H9 (cell line): ENCODE results near the gene FOS. TPM values are rescaled to one million over a fixed set of nuclear protein-coding genes. Genes with fewer than 3 reads are reported as not detected.

Experiments
- DNase-seq: peaks from one replicate; pipeline ENCODE4 v3.0.0-alpha.2; 2017
- H2AFZ ChIP-seq: one replicate; pipeline ENCODE4 v1.6.1; 2013; ENCODE audit warnings: mild to moderate bottlenecking, low read length, control low read depth, moderate library complexity
- H2AK5ac ChIP-seq: 2 replicates; pipeline ENCODE4 v1.6.1; 2013; ENCODE audit warnings: low read length, control low read depth, mixed read lengths; ENCODE audit not compliant: insufficient read length
- H2BK120ac ChIP-seq: one replicate; pipeline ENCODE4 v1.6.1; 2013; ENCODE audit warnings: low read depth, mild to moderate bottlenecking, low read length, control low read depth, inconsistent platforms; ENCODE audit not compliant: poor library complexity, severe bottlenecking
- H2BK12ac ChIP-seq: 2 replicates; pipeline ENCODE4 v1.6.1; 2013; ENCODE audit warnings: low read length, control low read depth, mixed read lengths, low read depth; ENCODE audit not compliant: insufficient read length
- H2BK15ac ChIP-seq: 2 replicates; pipeline ENCODE4 v1.6.1; 2013; ENCODE audit warnings: low read depth, low read length, control low read depth
- H2BK20ac ChIP-seq: one replicate; pipeline ENCODE4 v1.6.1; 2013; ENCODE audit warnings: low read depth, mild to moderate bottlenecking, low read length, control low read depth, inconsistent platforms; ENCODE audit not compliant: poor library complexity, severe bottlenecking
- H2BK5ac ChIP-seq: 2 replicates; pipeline ENCODE4 v1.6.1; 2013; ENCODE audit warnings: low read length, control low read depth, mixed read lengths; ENCODE audit not compliant: insufficient read length
- H3K14ac ChIP-seq: 2 replicates; pipeline ENCODE4 v1.6.1; 2013; ENCODE audit warnings: low read length, control low read depth; ENCODE audit not compliant: insufficient read depth
- H3K18ac ChIP-seq: 2 replicates; pipeline ENCODE4 v1.6.1; 2013; ENCODE audit warnings: low read depth, mild to moderate bottlenecking, mixed read lengths, low read length, control low read depth; ENCODE audit not compliant: insufficient read length
- H3K23ac ChIP-seq: 2 replicates; pipeline ENCODE4 v1.6.1; 2013; ENCODE audit warnings: low read length, control low read depth, mixed read lengths, low read depth; ENCODE audit not compliant: insufficient read length
- H3K23me2 ChIP-seq: 2 replicates; pipeline ENCODE4 v1.6.1; 2013; ENCODE audit warnings: low read depth, mild to moderate bottlenecking, mixed read lengths, low read length, control low read depth; ENCODE audit not compliant: insufficient read length, poor library complexity, severe bottlenecking
- H3K27ac ChIP-seq: 2 replicates; pipeline ENCODE4 v1.5.1; 2013; ENCODE audit warnings: low read length, control low read depth, mixed read lengths, low read depth; ENCODE audit not compliant: insufficient read length
- H3K27me3 ChIP-seq: 2 replicates; pipeline ENCODE4 v1.6.1; 2013; ENCODE audit warnings: low read length, control low read depth, inconsistent platforms; ENCODE audit not compliant: insufficient read depth
- H3K4ac ChIP-seq: 2 replicates; pipeline ENCODE4 v1.6.1; 2013; ENCODE audit warnings: low read depth, mild to moderate bottlenecking, control low read depth, inconsistent platforms, low read length, moderate library complexity
- H3K4me1 ChIP-seq: 2 replicates; pipeline ENCODE4 v1.6.1; 2013; ENCODE audit warnings: low read length, control low read depth, inconsistent platforms; ENCODE audit not compliant: insufficient read depth
- H3K4me2 ChIP-seq: 2 replicates; pipeline ENCODE4 v1.6.1; 2013; ENCODE audit warnings: low read length, control low read depth, mixed read lengths; ENCODE audit not compliant: insufficient read length, insufficient read depth
- H3K56ac ChIP-seq: 2 replicates; pipeline ENCODE4 v1.6.1; 2013; ENCODE audit warnings: low read depth, mild to moderate bottlenecking, mixed read lengths, low read length, control low read depth; ENCODE audit not compliant: insufficient read length
- H3K79me1 ChIP-seq: 2 replicates; pipeline ENCODE4 v1.6.1; 2013; ENCODE audit warnings: low read depth, mild to moderate bottlenecking, moderate library complexity, low read length, control low read depth, inconsistent platforms; ENCODE audit not compliant: insufficient read depth, poor library complexity, severe bottlenecking
- H3K79me2 ChIP-seq: 2 replicates; pipeline ENCODE4 v1.6.1; 2013; ENCODE audit warnings: low read length, control low read depth, inconsistent platforms; ENCODE audit not compliant: insufficient read depth
- H3K9ac ChIP-seq: 2 replicates; pipeline ENCODE4 v1.6.1; 2013; ENCODE audit warnings: low read length, control low read depth, mixed read lengths; ENCODE audit not compliant: insufficient read length; ENCODE audit errors: extremely low read depth
- H3K9me3 ChIP-seq: one replicate; pipeline ENCODE4 v1.6.1; 2013; ENCODE audit warnings: low read depth, low read length, inconsistent platforms; ENCODE audit not compliant: control insufficient read depth
- H3T11ph ChIP-seq: one replicate; pipeline ENCODE4 v1.6.1; 2013; ENCODE audit warnings: mild to moderate bottlenecking, low read length, control low read depth, inconsistent platforms
- H4K20me1 ChIP-seq: one replicate; pipeline ENCODE4 v1.6.1; 2013; ENCODE audit not compliant: control insufficient read depth, insufficient read length, insufficient read depth
- H4K5ac ChIP-seq: 2 replicates; pipeline ENCODE4 v1.6.1; 2013; ENCODE audit warnings: low read depth, mild to moderate bottlenecking, mixed read lengths, low read length, control low read depth; ENCODE audit not compliant: insufficient read length
- H4K8ac ChIP-seq: replicated peaks from 2 replicates; pipeline ENCODE4 v1.6.1; 2013; ENCODE audit warnings: low read length, control low read depth, mixed read lengths, low read depth; ENCODE audit not compliant: insufficient read length
- H4K91ac ChIP-seq: 2 replicates; pipeline ENCODE4 v1.6.1; 2013; ENCODE audit warnings: low read depth, mild to moderate bottlenecking, moderate library complexity, mixed read lengths, low read length, control low read depth; ENCODE audit not compliant: insufficient read length
- H3K27ac Mint-ChIP-seq, 3 experiments: 2 replicates in 2 of 3; 3 replicates in 1 of 3; pipeline ENCODE4 v1.8.0; 2020 to 2021; ENCODE audit warnings: mixed read lengths in 3 of 3, mild to moderate bottlenecking in 1 of 3, moderate library complexity in 1 of 3
- H3K27me3 Mint-ChIP-seq: 2 replicates; pipeline ENCODE4 v1.8.0; 2021; ENCODE audit warnings: low read depth, mild to moderate bottlenecking, moderate library complexity, mixed read lengths
- H3K36me3 Mint-ChIP-seq, 3 experiments: 2 replicates in 2 of 3; 3 replicates in 1 of 3; pipeline ENCODE4 v1.8.0; 2020 to 2021; ENCODE audit warnings: low read depth in 3 of 3, mixed read lengths in 3 of 3; ENCODE audit not compliant: insufficient read depth in 1 of 3
- H3K4me1 Mint-ChIP-seq, 2 experiments: 2 replicates each; pipeline ENCODE4 v1.8.0; 2020; ENCODE audit warnings: mixed read lengths in 2 of 2
- H3K4me3 Mint-ChIP-seq, 2 experiments: 2 replicates in 1 of 2; 3 replicates in 1 of 2; pipeline ENCODE4 v1.8.0; 2020 to 2021; ENCODE audit warnings: mild to moderate bottlenecking in 2 of 2, mixed read lengths in 2 of 2, moderate library complexity in 1 of 2
- H3K9me3 Mint-ChIP-seq, 2 experiments: 2 replicates in 1 of 2; 3 replicates in 1 of 2; pipeline ENCODE4 v1.8.0; 2020; ENCODE audit warnings: mild to moderate bottlenecking in 2 of 2, mixed read lengths in 2 of 2, moderate library complexity in 1 of 2
- WGBS: extraction: QIAGEN DNeasy Blood & Tissue Kit; methylation state at CpG from one replicate; pipeline ENCODE4 v1.1.7; 2013; ENCODE audit warnings: missing lambda C conversion rate, low lambda C conversion rate, mixed read lengths; ENCODE audit not compliant: insufficient read length; ENCODE audit errors: extremely low coverage; 5-methylcytosine and 5-hydroxymethylcytosine counted together
- total RNA-seq: library from RNA; stranded (reverse); gene quantifications from 2 replicates; pipeline ENCODE4 v1.2.1, GENCODE V29; 2021
- TF ChIP-seq, protein P1 (sequence below): fragments of 200-600 bp; sonication (generic); conservative IDR thresholded peaks from 3 replicates; pipeline ENCODE4 v1.8.0; 2021; ENCODE audit warnings: antibody characterized with exemption, mild to moderate bottlenecking

Gene FOS
- total RNA-seq, 1 experiment from 2014 or later = 33.9 TPM

DNA sequence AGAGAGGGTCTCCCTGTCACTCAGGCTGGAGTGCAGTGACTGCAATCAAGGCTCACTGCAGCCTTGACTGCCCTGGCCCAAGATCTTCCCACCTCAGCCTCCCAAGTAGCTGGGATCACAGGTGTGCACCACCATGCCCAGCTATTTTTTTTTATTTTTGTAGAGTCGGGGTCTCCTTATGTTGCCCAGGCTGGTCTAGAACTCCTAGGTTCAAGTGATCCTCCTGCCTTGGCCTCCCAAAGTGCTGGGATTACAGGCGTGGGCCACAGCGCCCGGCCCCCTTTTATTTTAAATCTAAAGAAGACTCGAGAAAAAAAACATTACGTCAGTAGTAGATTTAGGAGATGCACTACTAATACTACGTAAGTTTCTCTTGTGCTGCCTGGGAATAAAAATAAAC is 14.3 kb downstream of the FOS start:
- peaks cover 13 to 22% of the 10 kb centered on the region in 2 experiments for H3K4me1 Mint-ChIP-seq
- no peaks in the 10 kb centered on the region; the same call in 1 of the 2 replicates for H3K27me3 Mint-ChIP-seq
- Histone ChIP-seq H3K18ac (peak overlapping the region; percentile 47), H2AK5ac (no peak overlapping the region), H2BK120ac (no peak overlapping the region), H3K9me3 (no peaks in the 10 kb centered on the region), H3K23ac (no peak overlapping the region), H4K5ac (no peak overlapping the region), H2BK20ac (no peak overlapping the region), H3K4me1 (peaks cover 4% of the 10 kb centered on the region; the same call in 1 of the 2 replicates), H3K56ac (no peak overlapping the region), H2BK15ac (no peak overlapping the region), H3K79me1 (no peaks in the 10 kb centered on the region), H2AFZ (no peak overlapping the region), H3K9ac (no peak overlapping the region), H4K20me1 (no peaks in the 10 kb centered on the region), H3K27ac (no peak overlapping the region), H3T11ph (no peak overlapping the region), H2BK12ac (no peak overlapping the region), H3K14ac (peak overlapping the region; percentile 90; the same call in 1 of the 2 replicates), H3K27me3 (no peaks in the 10 kb centered on the region), H4K91ac (no peak overlapping the region), H2BK5ac (no peak overlapping the region), H3K4ac (peak overlapping the region; percentile 50; the same call in 1 of the 2 replicates), H3K4me2 (no peak overlapping the region), H3K23me2 (peaks cover 11% of the 10 kb centered on the region), H4K8ac (no peak overlapping the region), H3K79me2 (no peaks in the 10 kb centered on the region)
- no peaks in the 10 kb centered on the region for H3K9me3 Mint-ChIP-seq
- no peak for DNase-seq
- peak overlapping the region in 2 of 3 experiments; percentile 90 to 99; a peak in 4 of 7 replicates for H3K27ac Mint-ChIP-seq
- no peaks in the 10 kb centered on the region for H3K36me3 Mint-ChIP-seq
- WGBS = no CpG with 5 or more reads among the region's 7 CpGs
- TF ChIP-seq, protein P1, sequence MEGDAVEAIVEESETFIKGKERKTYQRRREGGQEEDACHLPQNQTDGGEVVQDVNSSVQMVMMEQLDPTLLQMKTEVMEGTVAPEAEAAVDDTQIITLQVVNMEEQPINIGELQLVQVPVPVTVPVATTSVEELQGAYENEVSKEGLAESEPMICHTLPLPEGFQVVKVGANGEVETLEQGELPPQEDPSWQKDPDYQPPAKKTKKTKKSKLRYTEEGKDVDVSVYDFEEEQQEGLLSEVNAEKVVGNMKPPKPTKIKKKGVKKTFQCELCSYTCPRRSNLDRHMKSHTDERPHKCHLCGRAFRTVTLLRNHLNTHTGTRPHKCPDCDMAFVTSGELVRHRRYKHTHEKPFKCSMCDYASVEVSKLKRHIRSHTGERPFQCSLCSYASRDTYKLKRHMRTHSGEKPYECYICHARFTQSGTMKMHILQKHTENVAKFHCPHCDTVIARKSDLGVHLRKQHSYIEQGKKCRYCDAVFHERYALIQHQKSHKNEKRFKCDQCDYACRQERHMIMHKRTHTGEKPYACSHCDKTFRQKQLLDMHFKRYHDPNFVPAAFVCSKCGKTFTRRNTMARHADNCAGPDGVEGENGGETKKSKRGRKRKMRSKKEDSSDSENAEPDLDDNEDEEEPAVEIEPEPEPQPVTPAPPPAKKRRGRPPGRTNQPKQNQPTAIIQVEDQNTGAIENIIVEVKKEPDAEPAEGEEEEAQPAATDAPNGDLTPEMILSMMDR = no peak
- H3K4me3 Mint-ChIP-seq = peak overlapping the region in 1 of 2 experiments; percentile 80; a peak in 2 of 5 replicates
